Measurements from ENCODE around the gene PSMA1. TPM values are rescaled to one million over a fixed set of nuclear protein-coding genes. Genes with fewer than 3 reads are reported as not detected.

Gene PSMA1
- total and polyA plus RNA-seq, 2 donors (not counting 1 experiment from before 2014, with no cell fraction given), result 165 to 220 TPM

DNA sequence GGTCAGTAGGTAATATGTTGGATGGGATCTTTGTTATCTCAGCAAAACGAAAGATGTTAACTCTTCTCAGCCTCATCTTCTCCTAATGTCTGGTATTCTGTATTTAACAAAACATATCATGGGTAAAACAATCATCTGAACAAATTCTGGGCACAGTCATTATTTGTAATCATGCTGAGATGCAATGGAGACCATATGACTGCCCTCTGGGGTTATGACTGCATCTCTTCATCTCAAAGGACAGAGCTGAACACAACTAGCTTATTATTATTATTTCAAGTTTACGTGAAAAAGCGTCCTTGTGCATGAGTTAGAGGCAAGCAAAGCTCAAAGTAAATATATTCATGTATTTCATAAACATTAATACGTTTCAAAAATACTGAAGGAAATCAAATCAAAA lies 29.7 kb upstream of the PSMA1 start:
- no peaks in the 10 kb centered on the region for H3K4me1 ChIP-seq (ENCODE audit: control insufficient read depth, extremely low read depth, insufficient read depth, low read length)
- no peak overlapping the region for H3K27ac ChIP-seq (ENCODE audit: insufficient read depth, low read length)
- H3K9ac ChIP-seq (ENCODE audit: insufficient read depth, low read length), result no peak overlapping the region
- H3K27me3 ChIP-seq (ENCODE audit: control insufficient read depth, insufficient read depth, low read length), result no peaks in the 10 kb centered on the region
- TF ChIP-seq EZH2 (IDR thresholded peaks at IDR 0.05; ENCODE audit: low read length, missing control alignments) (no peak), CTCF (conservative IDR thresholded peaks at IDR 0.05 in 1 of 2, IDR thresholded peaks at IDR 0.05 in 1 of 2; ENCODE audit: low read depth in 1 of 2, low read length in 2 of 2) (no peak)
- H3K9me3 ChIP-seq (ENCODE audit: control insufficient read depth, insufficient read depth, low read depth, low read length), result no peaks in the 10 kb centered on the region
- no peak overlapping the region for H3K4me3 ChIP-seq (replicated peaks in 1 of 4; ENCODE audit: control extremely low read depth in 1 of 4, insufficient read depth in 1 of 4, low read depth in 3 of 4, low read length in 4 of 4)
- H3K36me3 ChIP-seq (ENCODE audit: control insufficient read depth, insufficient read depth, low read length), result no peaks in the 10 kb centered on the region
- no peak overlapping the region for H2AFZ ChIP-seq (ENCODE audit: low read length)
- no peaks in the 10 kb centered on the region for H3K79me2 ChIP-seq (ENCODE audit: control insufficient read depth, insufficient read depth, low read length)
- no peak for DNase-seq (ENCODE audit: low read depth in 2 of 2)
- H3K4me2 ChIP-seq (ENCODE audit: extremely low read depth, insufficient read depth, low read length), result no peak overlapping the region
- H4K20me1 ChIP-seq (ENCODE audit: control insufficient read depth, extremely low read depth, insufficient read depth, low read length), result no peaks in the 10 kb centered on the region

DNA sequence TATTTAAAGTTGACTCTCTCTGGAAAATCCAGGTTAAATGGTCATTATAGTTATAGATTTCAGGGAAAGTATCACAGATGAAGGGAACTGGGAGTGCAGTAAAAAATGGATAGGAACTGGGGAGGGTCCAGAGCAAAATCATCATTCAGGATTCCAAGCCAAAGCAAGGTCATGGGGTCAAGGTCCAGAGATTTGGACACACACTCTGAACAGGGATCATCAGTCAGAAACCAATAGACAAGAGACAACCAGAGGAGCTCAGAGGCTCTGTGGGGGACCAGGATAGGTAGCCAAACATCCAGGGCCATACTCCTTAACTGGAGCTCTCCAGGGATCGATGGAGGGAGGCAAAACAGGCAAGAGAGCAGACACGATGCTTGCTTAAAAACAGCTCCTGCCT lies 27.3 kb upstream of the PSMA1 start:
- TF ChIP-seq CTCF (conservative IDR thresholded peaks at IDR 0.05 in 1 of 2, IDR thresholded peaks at IDR 0.05 in 1 of 2; ENCODE audit: low read depth in 1 of 2, low read length in 2 of 2) (no peak), EZH2 (IDR thresholded peaks at IDR 0.05; ENCODE audit: low read length, missing control alignments) (no peak)
- Histone ChIP-seq H3K4me1 (ENCODE audit: control insufficient read depth, extremely low read depth, insufficient read depth, low read length) (no peaks in the 10 kb centered on the region), H3K9me3 (ENCODE audit: control insufficient read depth, insufficient read depth, low read depth, low read length) (no peaks in the 10 kb centered on the region), H3K27ac (ENCODE audit: insufficient read depth, low read length) (no peak overlapping the region), H3K27me3 (ENCODE audit: control insufficient read depth, insufficient read depth, low read length) (no peaks in the 10 kb centered on the region), H3K36me3 (ENCODE audit: control insufficient read depth, insufficient read depth, low read length) (no peaks in the 10 kb centered on the region), H3K4me3 (replicated peaks in 1 of 4; ENCODE audit: control extremely low read depth in 1 of 4, insufficient read depth in 1 of 4, low read depth in 3 of 4, low read length in 4 of 4) (no peak overlapping the region), H2AFZ (ENCODE audit: low read length) (no peak overlapping the region), H3K4me2 (ENCODE audit: extremely low read depth, insufficient read depth, low read length) (no peak overlapping the region), H3K9ac (ENCODE audit: insufficient read depth, low read length) (no peak overlapping the region), H3K79me2 (ENCODE audit: control insufficient read depth, insufficient read depth, low read length) (no peaks in the 10 kb centered on the region), H4K20me1 (ENCODE audit: control insufficient read depth, extremely low read depth, insufficient read depth, low read length) (no peaks in the 10 kb centered on the region)
- no peak for DNase-seq (ENCODE audit: low read depth in 2 of 2)

DNA sequence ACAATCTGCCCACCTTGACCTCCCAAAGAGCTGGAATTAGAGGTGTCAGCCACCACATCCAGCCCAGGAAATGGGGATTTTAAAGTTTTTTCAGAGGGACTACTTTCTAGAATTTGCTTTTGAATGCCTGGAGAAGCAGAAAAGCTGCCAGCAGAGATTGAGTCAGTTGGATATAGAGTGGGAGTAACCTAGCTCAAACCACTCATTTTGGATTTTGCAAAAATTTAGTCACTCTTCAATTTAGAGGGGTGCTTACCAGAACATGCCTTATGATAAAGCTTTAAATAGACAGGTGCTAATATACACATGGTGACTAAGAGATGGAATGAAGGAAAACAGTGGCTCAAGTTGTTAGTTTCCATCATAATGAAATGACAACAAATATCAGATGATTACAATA lies 26.5 kb upstream of the PSMA1 start:
- no peaks in the 10 kb centered on the region for H3K4me1 ChIP-seq (ENCODE audit: control insufficient read depth, extremely low read depth, insufficient read depth, low read length)
- no peak overlapping the region for H3K4me2 ChIP-seq (ENCODE audit: extremely low read depth, insufficient read depth, low read length)
- no peaks in the 10 kb centered on the region for H3K9me3 ChIP-seq (ENCODE audit: control insufficient read depth, insufficient read depth, low read depth, low read length)
- DNase-seq (ENCODE audit: low read depth in 2 of 2), result no peak
- no peak for TF ChIP-seq EZH2 (IDR thresholded peaks at IDR 0.05; ENCODE audit: low read length, missing control alignments)
- no peak for TF ChIP-seq CTCF (conservative IDR thresholded peaks at IDR 0.05 in 1 of 2, IDR thresholded peaks at IDR 0.05 in 1 of 2; ENCODE audit: low read depth in 1 of 2, low read length in 2 of 2)
- H3K9ac ChIP-seq (ENCODE audit: insufficient read depth, low read length), result no peak overlapping the region
- H3K27ac ChIP-seq (ENCODE audit: insufficient read depth, low read length), result no peak overlapping the region
- H3K4me3 ChIP-seq (replicated peaks in 1 of 4; ENCODE audit: control extremely low read depth in 1 of 4, insufficient read depth in 1 of 4, low read depth in 3 of 4, low read length in 4 of 4), result no peak overlapping the region
- H4K20me1 ChIP-seq (ENCODE audit: control insufficient read depth, extremely low read depth, insufficient read depth, low read length), result no peaks in the 10 kb centered on the region
- no peaks in the 10 kb centered on the region for H3K79me2 ChIP-seq (ENCODE audit: control insufficient read depth, insufficient read depth, low read length)
- no peaks in the 10 kb centered on the region for H3K36me3 ChIP-seq (ENCODE audit: control insufficient read depth, insufficient read depth, low read length)
- no peak overlapping the region for H2AFZ ChIP-seq (ENCODE audit: low read length)
- no peaks in the 10 kb centered on the region for H3K27me3 ChIP-seq (ENCODE audit: control insufficient read depth, insufficient read depth, low read length)

Measured in fibroblast of lung (primary cell).